ENCODE results near the gene SI. TPM values are rescaled to one million over a fixed set of nuclear protein-coding genes. Genes with fewer than 3 reads are reported as not detected.

SI gene
- total and polyA plus RNA-seq, 9 of the 15 experiments (the other 6 are each of a cell fraction or from before 2014, with no cell fraction given) = not detected

DNA sequence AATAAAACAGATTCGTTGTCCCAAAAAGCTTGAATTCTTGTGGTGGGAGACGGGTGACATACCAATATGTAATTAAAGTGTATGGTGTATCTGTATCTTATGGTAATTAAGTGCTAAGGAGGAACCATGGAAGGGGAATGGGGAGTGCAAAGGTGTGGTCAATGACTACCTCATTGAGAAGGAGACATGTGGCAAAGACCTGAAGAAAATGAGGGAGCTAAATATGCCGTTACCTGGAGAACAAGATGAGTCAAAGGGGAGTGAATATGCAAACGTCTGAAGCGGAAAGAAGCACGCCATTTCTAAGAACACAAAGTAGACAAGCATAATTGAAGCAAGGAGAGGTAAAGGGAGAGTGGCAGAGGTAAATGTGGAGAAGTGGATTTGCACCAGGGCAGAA is 115.7 kb downstream of the SI start:
- BruUV-seq (replicated peaks) = no TSS peak
- intact Hi-C loops (cut with micrococcal nuclease) = no loop called here
- DNase-seq (ENCODE audit: extremely low read depth in 1 of 4, low spot score in 3 of 4) (no peak), FAIRE-seq (no peak), ATAC-seq (no peak)
- no peaks in the 10 kb centered on the region for H3K79me2 ChIP-seq (ENCODE audit: control insufficient read depth, insufficient read depth, low read length)
- H3K4me2 ChIP-seq (ENCODE audit: insufficient read depth, low read length) = no peak overlapping the region
- TF ChIP-seq CEBPG (CRISPR knock-in tag; IDR thresholded peaks at IDR 0.05) = no peak
- TF ChIP-seq CEBPG (tag; conservative IDR thresholded peaks at IDR 0.05 in 1 of 2, IDR thresholded peaks at IDR 0.05 in 1 of 2) = no peak
- TF ChIP-seq XRCC4 (IDR thresholded peaks at IDR 0.05; ENCODE audit: extremely low read depth, insufficient read depth, insufficient read length) = no peak
- TF ChIP-seq POLR2A (conservative IDR thresholded peaks at IDR 0.05) = no peak
- TF ChIP-seq, protein P1, sequence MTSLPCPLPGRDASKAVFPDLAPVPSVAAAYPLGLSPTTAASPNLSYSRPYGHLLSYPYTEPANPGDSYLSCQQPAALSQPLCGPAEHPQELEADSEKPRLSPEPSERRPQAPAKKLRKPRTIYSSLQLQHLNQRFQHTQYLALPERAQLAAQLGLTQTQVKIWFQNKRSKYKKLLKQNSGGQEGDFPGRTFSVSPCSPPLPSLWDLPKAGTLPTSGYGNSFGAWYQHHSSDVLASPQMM (CRISPR knock-in tag; IDR thresholded peaks at IDR 0.05) = no peak
- TF ChIP-seq, protein P2, sequence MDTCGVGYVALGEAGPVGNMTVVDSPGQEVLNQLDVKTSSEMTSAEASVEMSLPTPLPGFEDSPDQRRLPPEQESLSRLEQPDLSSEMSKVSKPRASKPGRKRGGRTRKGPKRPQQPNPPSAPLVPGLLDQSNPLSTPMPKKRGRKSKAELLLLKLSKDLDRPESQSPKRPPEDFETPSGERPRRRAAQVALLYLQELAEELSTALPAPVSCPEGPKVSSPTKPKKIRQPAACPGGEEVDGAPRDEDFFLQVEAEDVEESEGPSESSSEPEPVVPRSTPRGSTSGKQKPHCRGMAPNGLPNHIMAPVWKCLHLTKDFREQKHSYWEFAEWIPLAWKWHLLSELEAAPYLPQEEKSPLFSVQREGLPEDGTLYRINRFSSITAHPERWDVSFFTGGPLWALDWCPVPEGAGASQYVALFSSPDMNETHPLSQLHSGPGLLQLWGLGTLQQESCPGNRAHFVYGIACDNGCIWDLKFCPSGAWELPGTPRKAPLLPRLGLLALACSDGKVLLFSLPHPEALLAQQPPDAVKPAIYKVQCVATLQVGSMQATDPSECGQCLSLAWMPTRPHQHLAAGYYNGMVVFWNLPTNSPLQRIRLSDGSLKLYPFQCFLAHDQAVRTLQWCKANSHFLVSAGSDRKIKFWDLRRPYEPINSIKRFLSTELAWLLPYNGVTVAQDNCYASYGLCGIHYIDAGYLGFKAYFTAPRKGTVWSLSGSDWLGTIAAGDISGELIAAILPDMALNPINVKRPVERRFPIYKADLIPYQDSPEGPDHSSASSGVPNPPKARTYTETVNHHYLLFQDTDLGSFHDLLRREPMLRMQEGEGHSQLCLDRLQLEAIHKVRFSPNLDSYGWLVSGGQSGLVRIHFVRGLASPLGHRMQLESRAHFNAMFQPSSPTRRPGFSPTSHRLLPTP (IDR thresholded peaks at IDR 0.05; ENCODE audit: borderline replicate concordance, extremely low read depth, insufficient read length) = no peak
- TF ChIP-seq TARDBP (IDR thresholded peaks at IDR 0.05) = no peak
- TF ChIP-seq ZNF445 (CRISPR knock-in tag; IDR thresholded peaks at IDR 0.05; ENCODE audit: low read depth) = no peak
- no peak for TF ChIP-seq SMARCB1 (IDR thresholded peaks at IDR 0.05; ENCODE audit: insufficient read length, low read depth)
- no peak for TF ChIP-seq ZKSCAN1 (IDR thresholded peaks at IDR 0.05; ENCODE audit: low read depth, low read length)
- no peak for TF ChIP-seq OTX1 (CRISPR knock-in tag; IDR thresholded peaks at IDR 0.05)
- 0% methylated on average over 6 of the region's 6 CpGs for WGBS (ENCODE audit: insufficient coverage, low coverage, missing lambda C conversion rate)
- in situ Hi-C loops (cut with MboI) = no loop called here
- ChIA-PET POLR2A (no interaction called here), CTCF (ENCODE audit: low intra/inter-chr PET ratio) (no interaction called here)
- no peaks in the 10 kb centered on the region for H3K9me1 ChIP-seq (ENCODE audit: control insufficient read depth, insufficient read depth, low read length)
- no peak overlapping the region for H2AFZ ChIP-seq (ENCODE audit: low read depth, low read length)
- H3K4me1 ChIP-seq (replicated peaks in 1 of 2; ENCODE audit: control insufficient read depth in 2 of 2, insufficient read depth in 2 of 2, low read length in 2 of 2) = no peaks in the 10 kb centered on the region
- H3K27ac ChIP-seq (ENCODE audit: extremely low read depth, low read depth, low read length) = no peak overlapping the region
- H3K4me3 ChIP-seq = no peak overlapping the region
- no peak overlapping the region for H3K9ac ChIP-seq (ENCODE audit: insufficient read depth in 1 of 2, low read depth in 2 of 2, low read length in 2 of 2)
- H3K9me3 ChIP-seq (replicated peaks; ENCODE audit: control insufficient read depth, insufficient read depth, low read depth, low read length) = no peaks in the 10 kb centered on the region; the same call in 1 of the 2 replicates
- no peaks in the 10 kb centered on the region for H4K20me1 ChIP-seq (replicated peaks; ENCODE audit: control insufficient read depth, insufficient read depth, low read length)
- H3K27me3 ChIP-seq (ENCODE audit: control insufficient read depth in 2 of 2, insufficient read depth in 2 of 2, low read length in 2 of 2) = no peaks in the 10 kb centered on the region
- H3K36me3 ChIP-seq (ENCODE audit: control insufficient read depth, insufficient read depth, low read length) = no peaks in the 10 kb centered on the region
